GM12878 (cell line): Measurements from ENCODE around the gene EP400. TPM values are rescaled to one million over a fixed set of nuclear protein-coding genes. Genes with fewer than 3 reads are reported as not detected.

Experiments
- ATF2 ChIP-seq: IDR thresholded peaks from 2 replicates; pipeline ENCODE4 v1.6.1; 2012; ENCODE audit warnings: low read length, inconsistent platforms
- BHLHE40 ChIP-seq, 2 experiments: fragments of 450-650 bp in 1 of 2; IDR thresholded peaks; 2 replicates each; pipeline ENCODE4 v1.6.1; 2011 to 2017; ENCODE audit warnings: low read depth in 2 of 2, borderline replicate concordance in 1 of 2, improper control_type of control experiment in 1 of 2, low read length in 1 of 2, mild to moderate bottlenecking in 1 of 2
- CREM ChIP-seq: IDR thresholded peaks from 2 replicates; pipeline ENCODE4 v1.6.1; 2014; ENCODE audit warnings: antibody characterized with exemption, low read depth
- EP300 ChIP-seq, 2 experiments: fragments of 150-350 bp in 1 of 2; IDR thresholded peaks; 2 replicates each; pipeline ENCODE4 v1.6.1; 2011 to 2012; ENCODE audit warnings: low read depth in 2 of 2, low read length in 2 of 2, borderline replicate concordance in 1 of 2, improper control_type of control experiment in 1 of 2, inconsistent platforms in 1 of 2; ENCODE audit not compliant: control insufficient read depth in 1 of 2
- ETV6 ChIP-seq, 2 experiments: fragments of 450-650 bp in 1 of 2; IDR thresholded peaks in 1 of 2; conservative IDR thresholded peaks in 1 of 2; 2 replicates each; pipeline ENCODE4 v1.6.1; 2014; ENCODE audit warnings: antibody characterized with exemption in 1 of 2, borderline replicate concordance in 1 of 2, low read depth in 1 of 2, mild to moderate bottlenecking in 1 of 2, moderate library complexity in 1 of 2
- EZH2 ChIP-seq: IDR thresholded peaks from 2 replicates; pipeline ENCODE4 v1.6.1; 2012; ENCODE audit warnings: low read depth, mild to moderate bottlenecking, control low read depth, inconsistent platforms, low read length, borderline replicate concordance; ENCODE audit not compliant: control insufficient read depth
- FOXK2 ChIP-seq: fragments of 450-650 bp; IDR thresholded peaks from 2 replicates; pipeline ENCODE4 v1.6.1; 2017; ENCODE audit warnings: mild to moderate bottlenecking, moderate library complexity
- IKZF2 ChIP-seq, 2 experiments: fragments of 450-650 bp; IDR thresholded peaks; 2 replicates each; pipeline ENCODE4 v1.6.1; 2017; ENCODE audit warnings: mild to moderate bottlenecking in 2 of 2, moderate library complexity in 2 of 2
- KDM1A ChIP-seq: fragments of 200-600 bp; sonication (generic); IDR thresholded peaks from 2 replicates; pipeline ENCODE4 v1.6.1; 2016; ENCODE audit warnings: borderline replicate concordance
- NRF1 ChIP-seq: conservative IDR thresholded peaks from 2 replicates; pipeline ENCODE4 v1.6.1; 2011; ENCODE audit warnings: mild to moderate bottlenecking, low read depth, low read length, improper control_type of control experiment
- RAD21 ChIP-seq: IDR thresholded peaks from 2 replicates; pipeline ENCODE4 v1.6.1; 2011; ENCODE audit warnings: mild to moderate bottlenecking, low read depth, low read length, moderate library complexity; ENCODE audit not compliant: insufficient read depth
- RELB ChIP-seq: fragments of 450-650 bp; IDR thresholded peaks from 2 replicates; pipeline ENCODE4 v1.6.1; 2017; ENCODE audit warnings: low read depth, mild to moderate bottlenecking, moderate library complexity
- REST ChIP-seq: IDR thresholded peaks from 2 replicates; pipeline ENCODE4 v1.6.1; 2012; ENCODE audit warnings: mild to moderate bottlenecking, low read depth, low read length
- SREBF1 ChIP-seq: IDR thresholded peaks from 2 replicates; pipeline ENCODE4 v1.6.1; 2012; ENCODE audit warnings: mild to moderate bottlenecking, low read length
- TCF3 ChIP-seq: IDR thresholded peaks from 2 replicates; pipeline ENCODE4 v1.6.1; 2012; ENCODE audit warnings: low read depth, mild to moderate bottlenecking, low read length, borderline replicate concordance; ENCODE audit not compliant: insufficient read depth
- USF2 ChIP-seq: IDR thresholded peaks from 2 replicates; pipeline ENCODE4 v1.6.1; 2011; ENCODE audit warnings: low read depth, low read length, improper control_type of control experiment, borderline replicate concordance
- YBX1 ChIP-seq: fragments of 450-650 bp; IDR thresholded peaks from 2 replicates; pipeline ENCODE4 v1.6.1; 2016; ENCODE audit warnings: antibody characterized with exemption
- YY1 ChIP-seq: IDR thresholded peaks from 2 replicates; pipeline ENCODE4 v1.6.1; 2011; ENCODE audit warnings: low read depth, mild to moderate bottlenecking, low read length
- ZBTB33 ChIP-seq: fragments of 450-650 bp; IDR thresholded peaks from 2 replicates; pipeline ENCODE4 v1.6.1; 2017; ENCODE audit warnings: mild to moderate bottlenecking
- polyA plus RNA-seq, 11 experiments: library from polyadenylated mRNA; depleted of rRNA in 4 of 11; unstranded in 6 of 11; stranded (reverse) in 5 of 11; fragments of >200 nt; fragmentation: Nextera tagmentation in 4 of 11; fragmentation: Illumina TruSeq in 1 of 11; extraction: Ambion mirVana in 4 of 11; extraction: Trizol in 1 of 11; gene quantifications; 1 replicate in 1 of 11; 2 replicates in 10 of 11; pipeline versions ENCODE4 v1.2.1 to v1.2.3, GENCODE V29; 2011 to 2016; ENCODE audit warnings: inconsistent platforms in 2 of 11, missing spikeins in 2 of 11, low read depth in 1 of 11
- total RNA-seq, 4 experiments: library from RNA; depleted of rRNA in 3 of 4; stranded (reverse); fragments of >200 nt in 3 of 4; fragmentation: Illumina TruSeq in 1 of 4; extraction: Trizol in 1 of 4; gene quantifications; 2 replicates each; pipeline versions ENCODE4 v1.2.1 to v1.2.3, GENCODE V29; 2013 to 2021

Gene EP400
- total and polyA plus RNA-seq, 10 of the 15 experiments (the other 5 are each of a cell fraction or from before 2014, with no cell fraction given): 3.8 to 44.2 (median 8.4) TPM

GRCh38 chr12:131923260-131923659, 26.5 kb upstream of the EP400 start (continued):
- TF ChIP-seq ATF2 (no peak), RELB (no peak), NRF1 (no peak), RAD21 (no peak), ZBTB33 (no peak), CREM (peak; percentile 72), YBX1 (no peak), KDM1A (no peak), EZH2 (no peak), REST (no peak), BHLHE40 (IDR thresholded peaks at IDR 0.05; ENCODE audit: borderline replicate concordance in 1 of 2, low read depth in 2 of 2, low read length in 1 of 2) (peak in 1 of 2 experiments; percentile 42; a peak in 1 of 4 replicates), EP300 (IDR thresholded peaks at IDR 0.05; ENCODE audit: borderline replicate concordance in 1 of 2, control insufficient read depth in 1 of 2, low read depth in 2 of 2, low read length in 2 of 2) (peak; percentile 11 to 55; a peak in 2 of 4 replicates), SREBF1 (no peak), USF2 (peak; percentile 37; the same call in 1 of the 2 replicates), FOXK2 (no peak), ETV6 (conservative IDR thresholded peaks at IDR 0.05 in 1 of 2, IDR thresholded peaks at IDR 0.05 in 1 of 2; ENCODE audit: borderline replicate concordance in 1 of 2, low read depth in 1 of 2) (no peak), YY1 (peak; percentile 92), IKZF2 (IDR thresholded peaks at IDR 0.05) (no peak), TCF3 (peak; percentile 53; the same call in 1 of the 2 replicates)
